Muscle of leg (tissue), 11 donors: ENCODE measurements around the gene SERINC3. TPM values are rescaled to one million over a fixed set of nuclear protein-coding genes. Genes with fewer than 3 reads are reported as not detected.

Experiments
- DNase-seq: peaks from one replicate; pipeline ENCODE4 v3.0.0; 2013
- H3K27ac ChIP-seq: one replicate; pipeline ENCODE4 v1.5.1; 2013; ENCODE audit warnings: mild to moderate bottlenecking, low read length, control low read depth
- H3K27me3 ChIP-seq: one replicate; pipeline ENCODE4 v1.6.1; 2013; ENCODE audit warnings: low read length; ENCODE audit not compliant: control insufficient read depth, insufficient read depth
- H3K36me3 ChIP-seq: one replicate; pipeline ENCODE4 v1.6.1; 2013; ENCODE audit warnings: low read length; ENCODE audit not compliant: control insufficient read depth, insufficient read depth
- H3K4me1 ChIP-seq: one replicate; pipeline ENCODE4 v1.6.1; 2013; ENCODE audit warnings: low read length; ENCODE audit not compliant: control insufficient read depth, insufficient read depth
- H3K4me3 ChIP-seq: one replicate; pipeline ENCODE4 v1.5.1; 2013; ENCODE audit warnings: low read length, control low read depth
- H3K9me3 ChIP-seq: replicated peaks from 2 replicates; pipeline ENCODE4 v1.6.1; 2013; ENCODE audit warnings: low read depth, low read length; ENCODE audit not compliant: control insufficient read depth
- WGBS: methylation state at CpG from one replicate; pipeline ENCODE4 v1.1.5; 2013; ENCODE audit warnings: missing lambda C conversion rate; ENCODE audit not compliant: insufficient coverage; 5-methylcytosine and 5-hydroxymethylcytosine counted together
- polyA plus RNA-seq, 8 donors: library from polyadenylated mRNA; unstranded; fragments of 120-200 nt; gene quantifications; one replicate each; pipeline versions ENCODE4 v1.2.1 to v1.2.3, GENCODE V29; 2013; ENCODE audit warnings: inconsistent platforms in 1 of 8, low replicate concordance in 1 of 8; ENCODE audit not compliant: insufficient read length in 8 of 8, insufficient read depth in 1 of 8
- total RNA-seq: library from RNA; stranded (reverse); fragments of 120-200 nt; gene quantifications from one replicate; pipeline ENCODE4 v1.2.4, GENCODE V29; 2013

Gene SERINC3
- total and polyA plus RNA-seq, 9 donors, result 27.5 to 50.0 (median 43.0) TPM

GRCh38 chr20:44520881-44521280, 989 bp downstream of the SERINC3 start:
- Histone ChIP-seq H3K4me1 (peaks cover 15% of the 10 kb centered on the region), H3K27me3 (peaks cover 6% of the 10 kb centered on the region), H3K27ac (peak overlapping the region; percentile 78), H3K9me3 (no peaks in the 10 kb centered on the region), H3K4me3 (peak overlapping the region; percentile 50), H3K36me3 (peaks cover 2% of the 10 kb centered on the region)
- DNase-seq, result no peak
- 86% methylated on average over 1 of the region's 3 CpGs for WGBS

- DNase-seq, result no peak
- H3K36me3 ChIP-seq, result peaks cover 2% of the 10 kb centered on the region
- WGBS, result 80% methylated on average over 1 of the region's 3 CpGs
- H3K4me1 ChIP-seq, result peaks cover 15% of the 10 kb centered on the region
- no peaks in the 10 kb centered on the region for H3K9me3 ChIP-seq
- no peak overlapping the region for H3K27ac ChIP-seq
- H3K4me3 ChIP-seq, result no peak overlapping the region
- H3K27me3 ChIP-seq, result no peaks in the 10 kb centered on the region
These were observed 3.6 kb downstream of the SERINC3 start for GRCh38 chr20:44518248-44518647.

- no peak overlapping the region for H3K27ac ChIP-seq
- H3K4me1 ChIP-seq, result peaks cover 15% of the 10 kb centered on the region
- peaks cover 5% of the 10 kb centered on the region for H3K36me3 ChIP-seq
- no peaks in the 10 kb centered on the region for H3K27me3 ChIP-seq
- no peaks in the 10 kb centered on the region for H3K9me3 ChIP-seq
- WGBS, result no CpG with 5 or more reads among the region's 3 CpGs
- no peak overlapping the region for H3K4me3 ChIP-seq
- no peak for DNase-seq
These were observed 4.4 kb downstream of the SERINC3 start for GRCh38 chr20:44517454-44517853.

- Histone ChIP-seq H3K27me3 (no peaks in the 10 kb centered on the region), H3K4me1 (peaks cover 15% of the 10 kb centered on the region), H3K9me3 (no peaks in the 10 kb centered on the region), H3K36me3 (peaks cover 7% of the 10 kb centered on the region), H3K27ac (no peak overlapping the region), H3K4me3 (no peak overlapping the region)
- no peak for DNase-seq
- WGBS, result 33% methylated on average over 2 of the region's 7 CpGs
These were observed 5.4 kb downstream of the SERINC3 start for GRCh38 chr20:44516491-44516890.

GRCh38 chr20:44513871-44514270, 8.0 kb downstream of the SERINC3 start:
- 90% methylated on average over 2 of the region's 10 CpGs for WGBS
- H3K9me3 ChIP-seq, result no peaks in the 10 kb centered on the region
- no peaks in the 10 kb centered on the region for H3K4me1 ChIP-seq
- DNase-seq, result no peak
- peaks cover 25% of the 10 kb centered on the region for H3K36me3 ChIP-seq
- no peak overlapping the region for H3K27ac ChIP-seq
- H3K27me3 ChIP-seq, result no peaks in the 10 kb centered on the region
- no peak overlapping the region for H3K4me3 ChIP-seq

GRCh38 chr20:44509762-44510161, 12.1 kb downstream of the SERINC3 start:
- DNase-seq, result no peak
- 100% methylated on average over 1 of the region's 4 CpGs for WGBS
- no peak overlapping the region for H3K4me3 ChIP-seq

GRCh38 chr20:44504402-44505307, 17.2 kb downstream of the SERINC3 start:
- H3K27ac ChIP-seq, result no peak overlapping the region
- H3K4me3 ChIP-seq, result no peak overlapping the region
- H3K27me3 ChIP-seq, result no peaks in the 10 kb centered on the region
- H3K9me3 ChIP-seq, result no peaks in the 10 kb centered on the region
- H3K4me1 ChIP-seq, result no peaks in the 10 kb centered on the region
- WGBS, result 100% methylated on average over 2 of the region's 6 CpGs
- no peak for DNase-seq
- H3K36me3 ChIP-seq, result peaks cover 57% of the 10 kb centered on the region

More at GRCh38 chr20:44509762-44510161, 12.1 kb downstream of the SERINC3 start:
- H3K4me1 ChIP-seq, result no peaks in the 10 kb centered on the region
- H3K9me3 ChIP-seq, result no peaks in the 10 kb centered on the region
- H3K27me3 ChIP-seq, result no peaks in the 10 kb centered on the region
- peaks cover 52% of the 10 kb centered on the region for H3K36me3 ChIP-seq
- H3K27ac ChIP-seq, result no peak overlapping the region

GRCh38 chr20:44502968-44503367, 18.9 kb downstream of the SERINC3 start:
- H3K4me1 ChIP-seq, result no peaks in the 10 kb centered on the region
- no peak overlapping the region for H3K4me3 ChIP-seq
- no peak for DNase-seq
- no peaks in the 10 kb centered on the region for H3K9me3 ChIP-seq
- H3K27ac ChIP-seq, result no peak overlapping the region
- H3K27me3 ChIP-seq, result no peaks in the 10 kb centered on the region
- WGBS, result no CpG with 5 or more reads among the region's 1 CpG
- peaks cover 48% of the 10 kb centered on the region for H3K36me3 ChIP-seq

GRCh38 chr20:44501448-44501847, 20.4 kb downstream of the SERINC3 start:
- 96% methylated on average over 3 of the region's 5 CpGs for WGBS
- Histone ChIP-seq H3K4me1 (no peaks in the 10 kb centered on the region), H3K9me3 (no peaks in the 10 kb centered on the region), H3K27me3 (no peaks in the 10 kb centered on the region), H3K36me3 (peaks cover 52% of the 10 kb centered on the region), H3K4me3 (no peak overlapping the region), H3K27ac (no peak overlapping the region)
- no peak for DNase-seq

- Histone ChIP-seq H3K4me3 (no peak overlapping the region), H3K4me1 (no peaks in the 10 kb centered on the region), H3K27ac (no peak overlapping the region), H3K27me3 (no peaks in the 10 kb centered on the region), H3K9me3 (no peaks in the 10 kb centered on the region), H3K36me3 (peaks cover 55% of the 10 kb centered on the region)
- WGBS, result 80% methylated on average over 3 of the region's 3 CpGs
- no peak for DNase-seq
These were observed 21.6 kb downstream of the SERINC3 start for GRCh38 chr20:44500221-44500620.
